Caco-2 (cell line): ENCODE data around the gene UBE2U. TPM values are rescaled to one million over a fixed set of nuclear protein-coding genes. Genes with fewer than 3 reads are reported as not detected.
A peak's percentile ranks its signal among the peaks of the same experiment; 100 is the strongest.

Experiments used
- BruUV-seq: library from RNA; stranded (reverse); fragments of 400-500 nt; replicated peaks from 2 replicates; lab custom pipeline; 2021; lab: Mats Ljungman, UMichigan
- CTCF ChIA-PET: fragments of 300-600 bp; sonication (Branson Sonifier 250); formaldehyde crosslinking; loops from one replicate; lab custom pipeline; 2022; ENCODE audit warnings: antibody characterized with exemption; lab: Charles Lee
- POLR2A ChIA-PET: fragments of 300-600 bp; sonication (Branson Sonifier 250); formaldehyde crosslinking; loops from one replicate; lab custom pipeline; 2022; ENCODE audit warnings: antibody characterized with exemption; lab: Charles Lee
- DNase-seq, 2 experiments: peaks; one replicate each; pipeline versions ENCODE4 v3.0.0 to v3.0.0-alpha.2; 2020 to 2022
- H3K27me3 ChIP-seq: replicated peaks from 2 replicates; pipeline ENCODE4 v1.6.0; 2011; ENCODE audit warnings: low read length; ENCODE audit not compliant: control insufficient read depth, insufficient read depth
- H3K36me3 ChIP-seq: 2 replicates; pipeline ENCODE4 v1.5.1; 2011; ENCODE audit warnings: low read length; ENCODE audit not compliant: control insufficient read depth, insufficient read depth
- H3K4me1 ChIP-seq: fragments of 250-450 bp; sonication (Bioruptor Pico); 2 replicates; pipeline ENCODE4 v1.5.1; 2020; ENCODE audit warnings: mild to moderate bottlenecking
- H3K4me3 ChIP-seq: 2 replicates; pipeline ENCODE4 v1.5.1; 2011; ENCODE audit warnings: low read depth, mild to moderate bottlenecking, control low read depth, low read length
- H3K9me3 ChIP-seq: fragments of 250-450 bp; sonication (Bioruptor Pico); 2 replicates; pipeline ENCODE4 v1.5.1; 2020; ENCODE audit warnings: mild to moderate bottlenecking, moderate library complexity
- H3K27ac Mint-ChIP-seq: one replicate; pipeline ENCODE4 v1.8.0; 2022; ENCODE audit warnings: mixed read lengths; ENCODE audit not compliant: unreplicated experiment
- H3K27me3 Mint-ChIP-seq: one replicate; pipeline ENCODE4 v1.8.0; 2022; ENCODE audit warnings: mixed read lengths; ENCODE audit not compliant: insufficient read depth, unreplicated experiment
- H3K36me3 Mint-ChIP-seq: one replicate; pipeline ENCODE4 v1.8.0; 2022; ENCODE audit warnings: mild to moderate bottlenecking, mixed read lengths; ENCODE audit not compliant: insufficient read depth, unreplicated experiment
- H3K4me1 Mint-ChIP-seq: one replicate; pipeline ENCODE4 v1.8.0; 2022; ENCODE audit warnings: low read depth, mixed read lengths; ENCODE audit not compliant: unreplicated experiment
- H3K4me3 Mint-ChIP-seq: one replicate; pipeline ENCODE4 v1.8.0; 2022; ENCODE audit warnings: mild to moderate bottlenecking, moderate library complexity, mixed read lengths; ENCODE audit not compliant: unreplicated experiment
- H3K9me3 Mint-ChIP-seq: one replicate; pipeline ENCODE4 v1.8.0; 2022; ENCODE audit warnings: mixed read lengths; ENCODE audit not compliant: unreplicated experiment
- intact Hi-C: fragments of 100-400 bp; cut with micrococcal nuclease; formaldehyde crosslinking; loops from one replicate; pipeline ENCODE4 v1.10.0; 2022; ENCODE audit not compliant: unreplicated experiment
- total RNA-seq: library from RNA; stranded (reverse); gene quantifications from 2 replicates; pipeline ENCODE4 v1.2.3, GENCODE V29; 2022
- TF ChIP-seq, protein P1 (sequence below), 2 experiments: fragments of 200-600 bp in 1 of 2; IDR thresholded peaks; 1 replicate in 1 of 2; 2 replicates in 1 of 2; pipeline versions ENCODE4 v1.5.1 to v1.8.0; 2011 to 2022; ENCODE audit warnings: antibody characterized with exemption in 1 of 2, control low read depth in 1 of 2, inconsistent platforms in 1 of 2, low read depth in 1 of 2, low read length in 1 of 2, mild to moderate bottlenecking in 1 of 2, moderate library complexity in 1 of 2; ENCODE audit not compliant: insufficient read depth in 1 of 2, severe bottlenecking in 1 of 2, unreplicated experiment in 1 of 2

Gene UBE2U
- total RNA-seq, 1 experiment from 2014 or later, result not detected

DNA sequence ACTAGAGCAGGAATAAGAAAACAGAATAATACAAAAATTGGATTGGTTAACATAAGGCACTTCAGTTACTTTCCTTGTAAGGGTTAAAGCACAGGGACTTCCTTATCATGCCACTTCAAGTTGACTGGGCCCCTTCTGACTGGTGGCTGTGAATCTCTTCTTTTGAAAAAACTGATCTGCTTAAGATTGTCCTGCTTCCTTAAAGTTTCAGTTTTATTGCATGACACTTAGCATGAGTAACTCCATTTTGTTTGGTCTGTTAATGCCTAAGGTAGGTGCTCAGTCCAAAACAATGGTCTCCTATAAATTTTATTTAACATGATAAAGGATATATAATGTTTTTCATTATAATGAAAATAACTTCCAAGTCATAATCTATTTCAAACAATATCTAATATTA is 37.6 kb downstream of the UBE2U start:
- H3K36me3 Mint-ChIP-seq, result no peaks in the 10 kb centered on the region
- intact Hi-C loops, result loop anchor here (5.0 kb wide), 4 partner anchors 79 to 549 kb away; partner anchors contain the start of gene ROR1
- no TSS peak for BruUV-seq
- H3K27ac Mint-ChIP-seq, result no peak overlapping the region
- ChIA-PET POLR2A (no interaction called here), CTCF (no interaction called here)
- H3K4me3 ChIP-seq, result no peak overlapping the region
- TF ChIP-seq, protein P1, sequence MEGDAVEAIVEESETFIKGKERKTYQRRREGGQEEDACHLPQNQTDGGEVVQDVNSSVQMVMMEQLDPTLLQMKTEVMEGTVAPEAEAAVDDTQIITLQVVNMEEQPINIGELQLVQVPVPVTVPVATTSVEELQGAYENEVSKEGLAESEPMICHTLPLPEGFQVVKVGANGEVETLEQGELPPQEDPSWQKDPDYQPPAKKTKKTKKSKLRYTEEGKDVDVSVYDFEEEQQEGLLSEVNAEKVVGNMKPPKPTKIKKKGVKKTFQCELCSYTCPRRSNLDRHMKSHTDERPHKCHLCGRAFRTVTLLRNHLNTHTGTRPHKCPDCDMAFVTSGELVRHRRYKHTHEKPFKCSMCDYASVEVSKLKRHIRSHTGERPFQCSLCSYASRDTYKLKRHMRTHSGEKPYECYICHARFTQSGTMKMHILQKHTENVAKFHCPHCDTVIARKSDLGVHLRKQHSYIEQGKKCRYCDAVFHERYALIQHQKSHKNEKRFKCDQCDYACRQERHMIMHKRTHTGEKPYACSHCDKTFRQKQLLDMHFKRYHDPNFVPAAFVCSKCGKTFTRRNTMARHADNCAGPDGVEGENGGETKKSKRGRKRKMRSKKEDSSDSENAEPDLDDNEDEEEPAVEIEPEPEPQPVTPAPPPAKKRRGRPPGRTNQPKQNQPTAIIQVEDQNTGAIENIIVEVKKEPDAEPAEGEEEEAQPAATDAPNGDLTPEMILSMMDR (IDR thresholded peaks at IDR 0.05; ENCODE audit: insufficient read depth in 1 of 2, low read depth in 1 of 2, low read length in 1 of 2, severe bottlenecking in 1 of 2, unreplicated experiment in 1 of 2), result no peak
- H3K27me3 ChIP-seq, result no peaks in the 10 kb centered on the region
- H3K36me3 ChIP-seq, result no peaks in the 10 kb centered on the region
- DNase-seq, result no peak
- peaks cover 6% of the 10 kb centered on the region for H3K4me1 Mint-ChIP-seq
- H3K4me1 ChIP-seq, result peaks cover 5% of the 10 kb centered on the region; the same call in 1 of the 2 replicates
- no peaks in the 10 kb centered on the region for H3K9me3 Mint-ChIP-seq
- peaks cover 4% of the 10 kb centered on the region for H3K27me3 Mint-ChIP-seq
- no peak overlapping the region for H3K4me3 Mint-ChIP-seq
- H3K9me3 ChIP-seq, result no peaks in the 10 kb centered on the region

DNA sequence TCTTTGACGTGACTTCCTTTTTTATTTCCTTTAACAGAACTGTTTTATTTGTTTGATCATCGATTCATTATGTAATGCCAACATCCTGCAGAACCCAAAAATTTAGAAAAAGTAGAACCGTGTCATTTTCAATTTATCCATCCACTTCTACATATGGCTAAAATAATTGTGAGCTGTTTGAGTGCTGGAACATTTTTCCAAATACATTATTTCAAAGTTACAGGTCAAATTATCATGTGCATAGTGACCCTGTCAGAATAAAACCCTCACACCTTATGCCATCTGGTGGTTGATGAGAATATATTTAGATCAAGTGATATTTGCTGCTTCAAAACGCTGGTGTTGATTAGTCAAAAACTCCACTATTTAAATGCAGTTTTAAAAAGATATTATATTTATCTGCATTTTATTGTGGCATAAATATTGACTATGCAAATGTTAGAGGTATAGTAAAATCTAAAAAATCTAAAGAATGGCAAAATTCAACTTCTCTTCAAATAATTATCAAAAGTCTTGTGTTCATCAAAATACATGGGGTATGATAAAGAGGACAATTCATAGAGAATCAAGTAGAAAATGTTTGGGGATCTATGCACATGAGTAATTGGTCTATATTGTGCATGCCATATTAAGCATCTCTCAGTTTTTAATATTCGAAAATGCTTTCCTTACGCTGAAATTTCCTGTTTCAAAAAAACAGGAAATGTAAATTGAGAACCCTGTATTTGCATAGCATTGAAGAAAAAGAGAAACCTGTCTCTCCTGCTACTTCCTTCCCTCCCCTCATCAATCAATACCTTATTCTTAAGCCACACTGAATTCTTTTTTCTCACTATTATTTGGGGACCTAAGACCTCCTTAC is 39.7 kb downstream of the UBE2U start:
- Histone ChIP-seq H3K9me3 (no peaks in the 10 kb centered on the region), H3K4me1 (peaks cover 5% of the 10 kb centered on the region; the same call in 1 of the 2 replicates), H3K27me3 (no peaks in the 10 kb centered on the region), H3K36me3 (no peaks in the 10 kb centered on the region), H3K4me3 (no peak overlapping the region)
- Mint-ChIP-seq H3K4me1 (peaks cover 6% of the 10 kb centered on the region), H3K9me3 (no peaks in the 10 kb centered on the region), H3K27me3 (no peaks in the 10 kb centered on the region), H3K4me3 (no peak overlapping the region), H3K36me3 (no peaks in the 10 kb centered on the region), H3K27ac (no peak overlapping the region)
- TF ChIP-seq, protein P1 (IDR thresholded peaks at IDR 0.05; ENCODE audit: insufficient read depth in 1 of 2, low read depth in 1 of 2, low read length in 1 of 2, severe bottlenecking in 1 of 2, unreplicated experiment in 1 of 2), result peak in 1 of 2 experiments; percentile 13
- DNase-seq, result peak in 1 of 2 experiments; percentile 6
- POLR2A ChIA-PET, result no interaction called here
- BruUV-seq, result no TSS peak
- CTCF ChIA-PET, result interaction anchor here (0.7 kb wide), 1 partner anchor 551 kb away, joined by 4 read pairs; no protein-coding TSS in a partner anchor
- intact Hi-C loops, result loop anchor here (1.0 to 5.0 kb wide), 6 partner anchors 81 to 627 kb away; partner anchors contain the start of gene ROR1

DNA sequence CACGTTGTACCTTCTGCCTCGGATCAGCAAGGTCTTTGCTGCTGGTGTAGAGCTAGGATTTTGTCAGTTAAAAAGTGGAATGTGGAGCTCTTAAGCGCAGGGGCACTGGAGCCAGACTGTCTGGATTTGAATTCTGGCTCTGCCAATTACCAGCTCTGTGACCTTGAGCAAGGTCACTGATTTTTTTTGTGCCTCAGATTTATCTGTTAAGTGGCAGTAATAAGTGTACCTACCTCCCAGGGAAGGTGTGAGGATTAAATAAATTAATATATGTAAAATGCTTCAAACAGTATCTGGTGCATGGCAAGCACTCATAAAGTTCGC is 40.3 kb downstream of the UBE2U start:
- ChIA-PET POLR2A (no interaction called here), CTCF (interaction anchor here (0.7 kb wide), 1 partner anchor 552 kb away, joined by 4 read pairs; no protein-coding TSS in a partner anchor)
- H3K9me3 ChIP-seq, result no peaks in the 10 kb centered on the region
- DNase-seq, result no peak
- Mint-ChIP-seq H3K4me3 (no peak overlapping the region), H3K4me1 (peaks cover 6% of the 10 kb centered on the region), H3K27ac (no peak overlapping the region), H3K9me3 (no peaks in the 10 kb centered on the region), H3K36me3 (no peaks in the 10 kb centered on the region), H3K27me3 (no peaks in the 10 kb centered on the region)
- peaks cover 5% of the 10 kb centered on the region; the same call in 1 of the 2 replicates for H3K4me1 ChIP-seq
- TF ChIP-seq, protein P1 (IDR thresholded peaks at IDR 0.05; ENCODE audit: insufficient read depth in 1 of 2, low read depth in 1 of 2, low read length in 1 of 2, severe bottlenecking in 1 of 2, unreplicated experiment in 1 of 2), result no peak
- no peak overlapping the region for H3K4me3 ChIP-seq
- no peaks in the 10 kb centered on the region for H3K27me3 ChIP-seq
- H3K36me3 ChIP-seq, result no peaks in the 10 kb centered on the region
- BruUV-seq, result no TSS peak
- intact Hi-C loops, result loop anchor here (1.0 to 5.0 kb wide), 6 partner anchors 81 to 627 kb away; partner anchors contain the start of gene ROR1
